GM18858 (cell line): ENCODE data around the gene LTA.

Experiments
- ATAC-seq: cut with Tn5 transposase; IDR thresholded peaks from one replicate; pipeline ENCODE4 v1.9.1; 2021; ENCODE audit not compliant: unreplicated experiment

LTA gene

DNA sequence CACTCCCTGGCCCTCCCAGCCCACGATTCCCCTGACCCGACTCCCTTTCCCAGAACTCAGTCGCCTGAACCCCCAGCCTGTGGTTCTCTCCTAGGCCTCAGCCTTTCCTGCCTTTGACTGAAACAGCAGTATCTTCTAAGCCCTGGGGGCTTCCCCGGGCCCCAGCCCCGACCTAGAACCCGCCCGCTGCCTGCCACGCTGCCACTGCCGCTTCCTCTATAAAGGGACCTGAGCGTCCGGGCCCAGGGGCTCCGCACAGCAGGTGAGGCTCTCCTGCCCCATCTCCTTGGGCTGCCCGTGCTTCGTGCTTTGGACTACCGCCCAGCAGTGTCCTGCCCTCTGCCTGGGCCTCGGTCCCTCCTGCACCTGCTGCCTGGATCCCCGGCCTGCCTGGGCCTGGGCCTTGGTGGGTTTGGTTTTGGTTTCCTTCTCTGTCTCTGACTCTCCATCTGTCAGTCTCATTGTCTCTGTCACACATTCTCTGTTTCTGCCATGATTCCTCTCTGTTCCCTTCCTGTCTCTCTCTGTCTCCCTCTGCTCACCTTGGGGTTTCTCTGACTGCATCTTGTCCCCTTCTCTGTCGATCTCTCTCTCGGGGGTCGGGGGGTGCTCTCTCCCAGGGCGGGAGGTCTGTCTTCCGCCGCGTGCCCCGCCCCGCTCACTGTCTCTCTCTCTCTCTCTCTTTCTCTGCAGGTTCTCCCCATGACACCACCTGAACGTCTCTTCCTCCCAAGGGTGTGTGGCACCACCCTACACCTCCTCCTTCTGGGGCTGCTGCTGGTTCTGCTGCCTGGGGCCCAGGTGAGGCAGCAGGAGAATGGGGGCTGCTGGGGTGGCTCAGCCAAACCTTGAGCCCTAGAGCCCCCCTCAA, at the start of gene LTA:
Gene LTA (plus strand): TSS at position 249 of the 871 bp plus-strand sequence. CDS start 454 bp downstream, at position 703.
- no peak for ATAC-seq

- no peak for ATAC-seq
Measured at GRCh38 chr6:31525553-31525931, 46.5 kb upstream of the LTA start.

DNA sequence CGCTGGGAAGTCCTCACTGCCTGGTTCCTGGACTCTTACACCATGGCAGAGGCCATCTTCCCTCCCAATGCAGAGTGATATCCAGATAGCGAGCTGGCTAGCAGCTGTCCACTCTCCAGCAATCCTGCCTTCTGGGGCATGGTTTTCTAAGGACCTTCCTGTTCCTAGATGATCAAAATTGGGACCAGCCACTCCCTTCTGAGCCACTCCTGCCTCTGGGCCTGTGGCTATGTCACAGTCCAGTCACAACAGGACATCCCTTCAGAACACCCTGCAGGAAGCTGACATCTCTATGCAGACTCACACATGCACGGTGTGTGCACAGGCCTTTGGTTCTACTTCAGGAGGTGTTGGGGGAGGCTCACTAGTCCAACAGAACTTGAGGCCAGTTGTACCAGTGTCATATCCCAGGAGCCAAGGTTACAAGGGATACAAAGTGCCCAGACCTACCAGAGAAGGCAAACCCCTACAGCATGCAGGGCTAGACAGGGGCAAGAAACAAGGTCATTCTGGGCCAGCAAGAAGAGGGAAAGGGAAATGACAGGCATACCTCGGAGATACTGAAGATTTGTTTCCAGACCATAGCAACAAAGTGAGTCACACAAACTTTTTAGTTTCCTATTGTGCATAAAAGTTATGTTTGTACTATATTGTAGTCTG, 46.0 kb upstream of the LTA start:
- no peak for ATAC-seq

DNA sequence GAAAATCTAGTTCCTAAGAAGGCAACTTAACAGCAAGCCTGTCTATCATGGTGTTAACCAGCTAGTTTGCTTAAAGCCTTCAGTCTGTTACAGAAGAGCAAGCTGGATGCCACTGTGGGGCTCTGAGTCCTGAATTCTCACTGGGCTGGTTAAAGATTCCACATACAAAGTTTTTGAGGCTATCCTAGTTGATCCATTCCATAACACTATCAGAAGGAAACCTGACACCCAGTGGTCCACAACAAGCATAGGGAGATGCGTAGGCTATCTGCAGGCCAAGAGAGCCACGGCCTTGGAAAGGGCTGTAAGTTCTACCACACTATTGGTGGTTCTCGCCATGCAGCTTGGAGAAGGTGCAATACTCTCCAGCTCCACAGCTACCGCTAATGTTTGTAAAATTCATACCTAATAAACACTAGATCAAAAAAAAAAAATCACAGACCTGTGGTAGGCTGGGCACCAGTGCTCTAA, 43.7 kb upstream of the LTA start:
- ATAC-seq, result no peak

DNA sequence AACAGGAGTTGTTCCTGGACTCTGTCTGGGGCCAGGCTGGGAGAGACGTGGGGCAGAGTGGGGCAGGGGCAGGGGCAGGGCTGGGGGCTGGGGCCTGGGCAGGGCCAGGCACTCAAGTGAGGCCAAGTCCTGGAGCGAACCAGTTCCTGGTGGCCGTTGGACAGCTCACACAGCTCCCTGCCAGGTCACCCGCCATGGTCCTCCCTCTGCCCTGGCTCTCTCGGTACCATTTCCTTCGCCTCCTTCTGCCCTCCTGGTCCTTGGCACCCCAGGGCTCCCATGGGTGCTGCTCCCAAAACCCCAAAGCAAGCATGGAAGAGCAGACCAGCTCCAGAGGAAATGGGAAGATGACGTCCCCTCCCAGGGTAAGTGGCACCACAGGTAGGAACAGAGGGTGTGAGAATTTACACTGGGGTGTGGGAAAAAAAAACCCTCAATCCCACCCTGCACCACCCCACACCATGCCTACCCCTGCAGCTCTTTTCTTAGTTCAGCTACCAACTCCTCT, 43.2 kb upstream of the LTA start, which contains the start of gene MCCD1:
Gene MCCD1 (plus strand): TSS at position 142 of the 508 bp plus-strand sequence. CDS start 53 bp downstream, at position 195.
- ATAC-seq, result no peak

- no peak for ATAC-seq
Measured at GRCh38 chr6:31529329-31530150, 42.5 kb upstream of the LTA start.

DNA sequence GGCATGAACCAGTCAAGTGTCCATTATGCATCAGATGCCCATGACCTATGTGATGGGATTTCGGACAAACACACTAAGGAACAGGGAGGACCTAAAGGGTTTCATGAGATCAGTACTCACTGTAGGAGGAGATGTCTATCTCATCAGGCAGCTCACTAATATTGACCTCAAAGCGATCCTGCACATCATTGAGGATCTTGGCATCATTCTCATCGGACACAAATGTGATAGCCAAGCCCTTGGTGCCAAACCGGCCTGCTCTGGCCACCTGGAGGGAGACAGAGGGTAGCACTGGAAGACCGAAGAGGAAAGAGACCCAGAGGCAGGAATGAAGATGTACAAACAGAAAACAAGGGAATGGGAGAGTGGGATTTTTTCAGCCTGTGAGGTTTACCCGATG, 41.4 kb upstream of the LTA start:
- no peak for ATAC-seq

DNA sequence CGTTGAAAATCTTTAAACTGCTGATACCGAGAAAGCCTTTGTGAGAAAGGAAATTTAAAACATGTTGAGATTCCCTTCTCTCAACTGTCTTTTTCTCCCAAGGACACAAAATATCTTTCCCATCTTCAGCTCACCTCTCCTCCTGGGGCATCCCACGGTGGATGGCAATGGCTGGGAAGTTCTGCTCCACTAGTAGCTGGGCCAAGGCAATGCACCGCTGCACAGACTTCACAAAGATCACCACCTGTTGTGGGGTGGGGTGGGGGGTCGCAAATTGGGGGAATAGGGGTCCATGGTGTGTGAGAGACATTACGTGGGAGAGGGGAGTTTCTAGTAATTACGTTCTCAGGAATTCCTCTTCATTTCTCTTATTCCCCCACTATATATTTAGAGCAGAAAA, 40.9 kb upstream of the LTA start:
- no peak for ATAC-seq

- ATAC-seq, result no peak
Measured at GRCh38 chr6:31531771-31532643, 40.1 kb upstream of the LTA start.

- no peak for ATAC-seq
Measured at GRCh38 chr6:31532644-31533454, 39.2 kb upstream of the LTA start.

DNA sequence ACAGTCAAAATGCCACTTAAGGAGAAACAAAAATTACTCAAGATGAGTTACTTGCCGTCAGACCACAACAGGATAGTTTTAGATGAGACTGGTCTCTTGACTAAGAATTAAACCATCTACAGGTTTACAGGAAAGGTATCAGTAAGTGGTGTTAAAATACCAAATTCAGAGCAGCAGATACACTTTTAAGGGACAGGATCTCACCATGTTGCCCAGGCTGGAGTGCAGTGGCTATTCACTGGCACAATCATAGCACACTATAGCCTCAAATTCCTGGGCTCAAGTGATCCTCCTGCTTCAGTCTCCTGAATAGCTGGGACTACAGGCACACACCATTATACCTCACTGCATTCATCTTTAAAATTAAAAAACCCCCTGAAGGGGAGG, 38.6 kb upstream of the LTA start:
- ATAC-seq, result no peak

GRCh38 chr6:31534011-31534410, 38.1 kb upstream of the LTA start:
- no peak for ATAC-seq

DNA sequence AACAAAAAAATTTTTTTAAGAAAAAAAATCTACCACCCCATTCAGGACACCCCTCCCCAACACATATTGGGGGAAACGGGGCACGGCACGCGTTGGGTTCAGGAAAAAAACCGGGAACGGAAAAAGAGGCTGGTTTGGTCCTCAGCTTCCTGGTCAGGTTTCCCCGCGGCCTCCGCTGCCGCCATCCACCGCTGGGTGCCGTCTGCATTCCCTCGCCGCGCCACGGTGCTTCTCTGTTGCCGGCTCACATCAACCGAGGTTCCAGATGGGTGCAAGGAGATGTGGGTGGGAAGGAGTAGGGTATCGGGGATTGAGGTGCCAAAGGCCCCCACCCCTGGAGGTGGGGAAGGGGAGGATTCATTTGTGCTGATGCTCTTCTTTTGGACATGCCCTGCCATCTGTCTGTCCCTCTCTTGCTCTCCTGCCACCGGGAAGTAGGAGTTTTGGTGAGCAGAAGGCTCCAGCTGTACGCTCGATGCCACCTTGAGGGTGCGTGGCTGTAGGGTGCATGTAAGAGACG, 37.5 kb upstream of the LTA start:
- no peak for ATAC-seq

GRCh38 chr6:31535538-31536324, 36.4 kb upstream of the LTA start:
- ATAC-seq, result no peak

- no peak for ATAC-seq
Measured at GRCh38 chr6:31538805-31539400, 33.2 kb upstream of the LTA start.

DNA sequence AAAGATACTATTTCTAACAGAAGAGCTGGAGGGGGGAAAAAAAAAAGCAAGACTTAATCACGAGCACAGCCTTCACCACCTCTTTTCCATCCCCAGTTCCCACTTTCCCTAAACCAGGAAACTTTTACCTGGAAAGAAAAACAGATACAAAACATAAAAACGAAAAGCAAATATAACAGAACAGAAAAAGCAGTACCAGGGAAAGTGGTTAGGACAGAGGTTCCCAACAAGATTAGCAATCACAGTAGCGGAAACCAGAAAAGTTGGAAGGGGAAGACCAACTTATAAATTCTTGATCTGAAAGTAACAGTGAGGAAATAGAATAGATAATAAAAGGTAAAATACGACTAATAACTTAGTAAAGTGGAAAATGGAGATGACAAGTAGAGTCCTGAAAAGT, 31.4 kb upstream of the LTA start:
- ATAC-seq, result no peak

- no peak for ATAC-seq
Measured at GRCh38 chr6:31541059-31541657, 30.9 kb upstream of the LTA start.
